Omental fat pad (tissue), 4 donors: Measurements from ENCODE around the gene ZNF668. TPM values are rescaled to one million over a fixed set of nuclear protein-coding genes. Genes with fewer than 3 reads are reported as not detected.

Experiments
- ATAC-seq: fragments of 150-250 bp; one replicate; pipeline ENCODE4 v1.9.1; 2016; ENCODE audit warnings: mild to moderate bottlenecking, moderate library complexity; ENCODE audit not compliant: low FRiP score
- DNase-seq: peaks from one replicate; pipeline ENCODE4 v3.0.0-alpha.2; 2019; ENCODE audit warnings: low spot score
- CTCF ChIP-seq, 3 donors: fragments of 450-650 bp; IDR thresholded peaks; one replicate each; pipeline ENCODE4 v1.5.1; 2016 to 2017; ENCODE audit warnings: antibody characterized with exemption in 3 of 3, mild to moderate bottlenecking in 3 of 3, moderate library complexity in 2 of 3
- total RNA-seq, 4 donors: library from RNA; depleted of rRNA; stranded (reverse); fragments of >200 nt; gene quantifications; one replicate each; pipeline ENCODE4 v1.1.0, GENCODE V29; 2016

ZNF668 gene
- 10 to 100 TPM in 2 of 4 donors, 1 to 10 TPM in 2; 7.4 to 13.9 (median 10.8) TPM for total RNA-seq

GRCh38 chr16:31073970-31074813, at the start of gene ZNF668, which contains the start of gene ZNF646:
TSS of gene ZNF668 (minus strand) at chr16:31074240. CDS start at chr16:31064459, 9,781 bp downstream.
TSS of gene ZNF646 (plus strand) at chr16:31074422. CDS start at chr16:31076325, 1,903 bp downstream.
- ATAC-seq, result peak; percentile 93
- no peak for TF ChIP-seq CTCF (IDR thresholded peaks at IDR 0.05)
- DNase-seq, result peak; percentile 90

GRCh38 chr16:31120129-31120528, 46.1 kb upstream of the ZNF668 start:
- no peak for DNase-seq
- no peak for TF ChIP-seq CTCF (IDR thresholded peaks at IDR 0.05)
- no peak for ATAC-seq

GRCh38 chr16:31118223-31119155, 44.4 kb upstream of the ZNF668 start:
- no peak for TF ChIP-seq CTCF (IDR thresholded peaks at IDR 0.05)
- DNase-seq (no peak), ATAC-seq (peak; percentile 69)

GRCh38 chr16:31117384-31118222, 43.6 kb upstream of the ZNF668 start, which contains the start of gene KAT8:
TSS of gene KAT8 (plus strand) at chr16:31117664. CDS start at chr16:31117682, 18 bp downstream.
- peak; percentile 95 for ATAC-seq
- peak; percentile 97 for DNase-seq

GRCh38 chr16:31114468-31114867, 40.4 kb upstream of the ZNF668 start:
- ATAC-seq, result no peak
- no peak for DNase-seq
- no peak for TF ChIP-seq CTCF (IDR thresholded peaks at IDR 0.05)

More at GRCh38 chr16:31117384-31118222, 43.6 kb upstream of the ZNF668 start, which contains the start of gene KAT8:
- TF ChIP-seq CTCF (IDR thresholded peaks at IDR 0.05), result no peak
